ENCODE measurements around the gene CERS1.
A peak's percentile ranks its signal among the peaks of the same experiment; 100 is the strongest.

Gene CERS1

GRCh38 chr19:18895824-18896341, at the start of gene CERS1:
TSS of gene CERS1 (minus strand) at chr19:18896158. CDS start at chr19:18896072, 86 bp downstream.
- peak within 1 kb of the TSS; percentile 85 for H3K27ac ChIP-seq
- TF ChIP-seq CTCF (conservative IDR thresholded peaks at IDR 0.05) = no peak

- no peak for TF ChIP-seq CTCF (conservative IDR thresholded peaks at IDR 0.05)
Measured at GRCh38 chr19:18945297-18945696, 49.3 kb upstream of the CERS1 start.

GRCh38 chr19:18943465-18943864, 47.5 kb upstream of the CERS1 start:
- no peak overlapping the region for H3K27ac ChIP-seq
- TF ChIP-seq CTCF (conservative IDR thresholded peaks at IDR 0.05) = no peak

More at GRCh38 chr19:18945297-18945696, 49.3 kb upstream of the CERS1 start:
- H3K27ac ChIP-seq = no peak overlapping the region

- TF ChIP-seq CTCF (conservative IDR thresholded peaks at IDR 0.05) = no peak
- H3K27ac ChIP-seq = no peak overlapping the region
Measured at GRCh38 chr19:18942692-18943091, 46.7 kb upstream of the CERS1 start.

GRCh38 chr19:18941628-18942354, 45.8 kb upstream of the CERS1 start:
- TF ChIP-seq CTCF (conservative IDR thresholded peaks at IDR 0.05) = no peak
- no peak overlapping the region; the same call in 1 of the 2 replicates for H3K27ac ChIP-seq

- peak; percentile 86 for TF ChIP-seq CTCF (conservative IDR thresholded peaks at IDR 0.05)
- peak within 1 kb of the TSS; percentile 69; the same call in 1 of the 2 replicates for H3K27ac ChIP-seq
Measured at GRCh38 chr19:18940769-18941627, 45.0 kb upstream of the CERS1 start, which contains the start of gene HOMER3. TSS of gene HOMER3 (minus strand) at chr19:18941217. CDS start at chr19:18938982, 2,235 bp downstream.

All from VCaP (cell line).